Stomach (tissue), 19 donors: ENCODE measurements around the gene RAI14. TPM values are rescaled to one million over a fixed set of nuclear protein-coding genes. Genes with fewer than 3 reads are reported as not detected.

Experiments used
- DNase-seq, 2 donors: peaks; one replicate each; pipeline versions ENCODE4 v3.0.0 to v3.0.0-alpha.2; 2013 to 2019
- H3K27ac ChIP-seq, 5 donors: fragments of 200-600 bp in 4 of 5; sonication (generic) in 4 of 5; one replicate each; pipeline ENCODE4 v1.5.1; 2013 to 2019; ENCODE audit warnings: mild to moderate bottlenecking in 1 of 5, moderate library complexity in 1 of 5
- H3K27me3 ChIP-seq, 3 donors: fragments of 200-600 bp; sonication (generic); one replicate each; pipeline ENCODE4 v1.5.1; 2017 to 2019; ENCODE audit warnings: mixed run types in 1 of 3
- H3K36me3 ChIP-seq, 4 donors: fragments of 200-600 bp; sonication (generic); 1 replicate in 3 of 4; 2 replicates in 1 of 4; pipeline ENCODE4 v1.5.1; 2016 to 2019
- H3K4me1 ChIP-seq, 4 donors: fragments of 200-600 bp; sonication (generic); one replicate each; pipeline ENCODE4 v1.5.1; 2016 to 2019
- H3K4me3 ChIP-seq, 4 donors: fragments of 200-600 bp; sonication (generic) in 3 of 4; one replicate each; pipeline ENCODE4 v1.5.1; 2016 to 2019; ENCODE audit warnings: mild to moderate bottlenecking in 1 of 4
- H3K9me3 ChIP-seq, 4 donors: fragments of 200-600 bp; sonication (generic); one replicate each; pipeline ENCODE4 v1.5.1; 2016 to 2019
- EP300 ChIP-seq: sonication (generic); formaldehyde crosslinking; IDR thresholded peaks from one replicate; pipeline ENCODE4 v1.6.1; 2017; ENCODE audit warnings: antibody characterized with exemption
- POLR2A ChIP-seq, 4 donors: fragments of 450-650 bp; IDR thresholded peaks; one replicate each; pipeline ENCODE4 v1.6.1; 2016; ENCODE audit warnings: antibody characterized with exemption in 4 of 4, control low read depth in 2 of 4, mild to moderate bottlenecking in 1 of 4, moderate library complexity in 1 of 4
- POLR2AphosphoS5 ChIP-seq, 3 donors: sonication (generic); formaldehyde crosslinking; IDR thresholded peaks; one replicate each; pipeline ENCODE4 v1.6.1; 2016; ENCODE audit warnings: antibody characterized with exemption in 3 of 3
- WGBS, 5 donors: extraction: QIAGEN DNeasy Blood & Tissue Kit in 3 of 5; methylation state at CpG; one replicate each; pipeline versions ENCODE4 v1.1.5 to v1.1.7; 2013 to 2018; 5-methylcytosine and 5-hydroxymethylcytosine counted together
- intact Hi-C: fragments of 100-400 bp; cut with DNase I; formaldehyde crosslinking; loops from one replicate; pipeline ENCODE4 v1.15.1; 2023; ENCODE audit warnings: low total_unique reads
- long read RNA-seq, 10 donors: transcript quantifications; one replicate each; lab custom pipeline, GENCODE V29; 2026
- polyA plus RNA-seq, 3 donors: library from polyadenylated mRNA; stranded (reverse); fragments of 200-250 nt; gene quantifications; one replicate each; pipeline ENCODE4 v1.2.3, GENCODE V29; 2013
- total RNA-seq, 5 donors: library from RNA; depleted of rRNA; stranded (reverse); fragments of >200 nt; gene quantifications; one replicate each; pipeline versions ENCODE4 v1.1.0 to v1.2.3, GENCODE V29; 2014 to 2016
- TF ChIP-seq, protein P1 (sequence below), 7 experiments: fragments of 450-650 bp in 4 of 7; fragments of 200-600 bp in 3 of 7; sonication (generic) in 3 of 7; IDR thresholded peaks; one replicate each; pipeline ENCODE4 v1.5.1; 2016 to 2019; ENCODE audit warnings: antibody characterized with exemption in 7 of 7, control low read depth in 2 of 7, mild to moderate bottlenecking in 1 of 7
- donor health status: healthy with polysubstance abuse.
- donor health status: Bipolar disorder and iron deficiency.
- donor health status: healthy.

RAI14 gene
- 10 to 100 TPM; 20.5 to 62.4 (median 41.4) TPM for total RNA-seq
- polyA plus RNA-seq = 10 to 100 TPM in 2 of 3 donors, 1 to 10 TPM in 1; 5.1 to 20.7 (median 18.8) TPM
- long read RNA-seq, donor 1 = 0 reads
- long read RNA-seq, donor 2, partial matches to known transcripts = 0 of 1 reads
- long read RNA-seq, donor 2, other reads (novel, unspliced or antisense) = 0 of 1 reads
- long read RNA-seq, donor 3 = 0 reads
- long read RNA-seq, donor 4 = 0 reads
- long read RNA-seq, donor 5, partial matches to known transcripts = 0 of 4 reads
- long read RNA-seq, donor 5, other reads (novel, unspliced or antisense) = 0 of 4 reads
- long read RNA-seq, donor 6, full-length matches to known transcripts = 1 of 12 reads
- long read RNA-seq, donor 6, partial matches to known transcripts = 11 of 12 reads
- long read RNA-seq, donor 6, other reads (novel, unspliced or antisense) = 0 of 12 reads
- long read RNA-seq, donor 7, full-length matches to known transcripts = 2 of 2 reads
- long read RNA-seq, donor 7, partial matches to known transcripts = 0 of 2 reads
- long read RNA-seq, donor 7, other reads (novel, unspliced or antisense) = 0 of 2 reads
- long read RNA-seq, donor 8, full-length matches to known transcripts = 5 of 5 reads
- long read RNA-seq, donor 8, partial matches to known transcripts = 0 of 5 reads
- long read RNA-seq, donor 8, other reads (novel, unspliced or antisense) = 0 of 5 reads
- long read RNA-seq, donor 9 = 0 reads
- long read RNA-seq, donor 10 = 0 reads

DNA sequence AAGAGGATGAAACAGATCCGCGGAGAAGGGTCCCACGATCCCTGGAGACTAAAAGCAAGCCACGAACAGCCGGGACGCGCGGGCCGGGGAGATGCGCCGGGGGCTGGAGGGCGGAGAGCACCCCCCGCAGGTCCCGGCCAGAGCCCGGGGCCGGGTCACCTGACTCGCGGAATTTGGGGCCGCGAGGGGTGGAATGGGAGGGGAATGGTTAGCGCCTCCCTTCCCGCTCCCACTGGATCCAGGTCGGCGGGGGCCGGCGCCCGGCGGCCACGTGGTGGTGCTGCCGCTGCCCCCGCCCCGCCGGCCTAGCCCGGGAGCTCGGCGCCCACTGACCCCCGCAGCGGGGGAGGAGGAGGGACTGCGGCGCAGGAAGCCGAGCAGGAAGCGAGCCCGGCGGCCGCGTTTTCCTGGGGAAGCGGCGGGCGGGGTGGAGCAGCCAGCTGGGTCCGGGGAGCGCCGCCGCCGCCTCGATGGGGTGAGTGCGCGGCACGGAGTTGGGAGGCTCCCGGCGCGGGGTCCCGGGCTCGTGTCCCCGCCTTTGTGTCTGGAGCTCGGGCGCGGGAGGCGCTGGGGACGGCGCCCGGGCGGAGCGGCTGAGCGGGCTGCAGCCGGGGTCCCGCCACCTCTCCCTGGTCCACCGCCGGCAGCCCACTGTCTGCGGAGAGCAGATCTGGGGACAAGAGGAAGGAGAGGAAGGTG is at the start of gene RAI14:
TSS of gene RAI14 (plus strand) at position 328 of the 699 bp plus-strand sequence. CDS start 30,592 bp downstream, outside the sequence.
- Histone ChIP-seq H3K4me3 (peak within 1 kb of the TSS; percentile 65 to 95 (median 92)), H3K27ac (peak within 1 kb of the TSS; percentile 95 to 99 (median 97)), H3K9me3 (no peaks in the 10 kb centered on the region), H3K4me1 (peaks cover 6 to 32% (median 28%) of the 10 kb centered on the region in 4 donors), H3K36me3 (peaks cover 0 to 3% (median 0%) of the 10 kb centered on the region in 4 donors), H3K27me3 (peaks cover 0 to 13% (median 0%) of the 10 kb centered on the region in 3 donors)
- intact Hi-C loops = no loop called here
- TF ChIP-seq POLR2AphosphoS5 (IDR thresholded peaks at IDR 0.05) = peak; percentile 41 to 86 (median 82)
- TF ChIP-seq POLR2A (IDR thresholded peaks at IDR 0.05) = peak in 1 of 4 donors; percentile 13
- no peak for TF ChIP-seq EP300
- TF ChIP-seq, protein P1, sequence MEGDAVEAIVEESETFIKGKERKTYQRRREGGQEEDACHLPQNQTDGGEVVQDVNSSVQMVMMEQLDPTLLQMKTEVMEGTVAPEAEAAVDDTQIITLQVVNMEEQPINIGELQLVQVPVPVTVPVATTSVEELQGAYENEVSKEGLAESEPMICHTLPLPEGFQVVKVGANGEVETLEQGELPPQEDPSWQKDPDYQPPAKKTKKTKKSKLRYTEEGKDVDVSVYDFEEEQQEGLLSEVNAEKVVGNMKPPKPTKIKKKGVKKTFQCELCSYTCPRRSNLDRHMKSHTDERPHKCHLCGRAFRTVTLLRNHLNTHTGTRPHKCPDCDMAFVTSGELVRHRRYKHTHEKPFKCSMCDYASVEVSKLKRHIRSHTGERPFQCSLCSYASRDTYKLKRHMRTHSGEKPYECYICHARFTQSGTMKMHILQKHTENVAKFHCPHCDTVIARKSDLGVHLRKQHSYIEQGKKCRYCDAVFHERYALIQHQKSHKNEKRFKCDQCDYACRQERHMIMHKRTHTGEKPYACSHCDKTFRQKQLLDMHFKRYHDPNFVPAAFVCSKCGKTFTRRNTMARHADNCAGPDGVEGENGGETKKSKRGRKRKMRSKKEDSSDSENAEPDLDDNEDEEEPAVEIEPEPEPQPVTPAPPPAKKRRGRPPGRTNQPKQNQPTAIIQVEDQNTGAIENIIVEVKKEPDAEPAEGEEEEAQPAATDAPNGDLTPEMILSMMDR (IDR thresholded peaks at IDR 0.05) = peak in 1 of 7 experiments; percentile 23
- DNase-seq = peak; percentile 83 to 95
- 0 to 2% (median 1%) methylated on average over 21 to 79 of the region's 79 CpGs for WGBS, 5 donors

DNA sequence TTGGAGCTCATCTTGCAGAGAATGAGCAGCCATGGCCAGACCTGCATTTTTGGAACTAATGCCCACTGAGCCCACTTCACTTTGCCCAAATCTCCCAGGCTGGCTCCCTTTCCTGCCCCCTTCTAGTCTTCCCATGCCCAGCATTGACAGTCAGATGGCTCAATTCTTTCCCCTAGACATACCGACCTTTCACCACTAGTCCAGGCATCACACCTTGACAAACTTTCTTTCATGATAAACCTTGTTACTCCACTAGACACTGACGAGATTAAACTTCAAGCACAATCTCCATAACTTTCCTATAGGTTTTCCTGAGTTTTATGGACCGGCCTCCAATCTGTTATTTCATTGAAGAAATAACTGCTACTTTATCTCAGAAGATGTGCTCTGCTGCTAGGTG is 47.8 kb upstream of the RAI14 start:
- H3K27me3 ChIP-seq = no peaks in the 10 kb centered on the region
- no peak for DNase-seq
- 68 to 87% (median 74%) methylated on average over 3 of the region's 3 CpGs for WGBS, 5 donors
- H3K36me3 ChIP-seq = no peaks in the 10 kb centered on the region
- intact Hi-C loops = no loop called here
- H3K4me1 ChIP-seq = peaks cover 0 to 17% (median 0%) of the 10 kb centered on the region in 4 donors
- H3K27ac ChIP-seq = peak overlapping the region in 2 of 5 donors; percentile 51 to 61
- TF ChIP-seq, protein P1 (IDR thresholded peaks at IDR 0.05) = no peak
- TF ChIP-seq POLR2AphosphoS5 (IDR thresholded peaks at IDR 0.05) (no peak), POLR2A (IDR thresholded peaks at IDR 0.05) (no peak), EP300 (no peak)
- H3K9me3 ChIP-seq = no peaks in the 10 kb centered on the region
- H3K4me3 ChIP-seq = no peak overlapping the region

DNA sequence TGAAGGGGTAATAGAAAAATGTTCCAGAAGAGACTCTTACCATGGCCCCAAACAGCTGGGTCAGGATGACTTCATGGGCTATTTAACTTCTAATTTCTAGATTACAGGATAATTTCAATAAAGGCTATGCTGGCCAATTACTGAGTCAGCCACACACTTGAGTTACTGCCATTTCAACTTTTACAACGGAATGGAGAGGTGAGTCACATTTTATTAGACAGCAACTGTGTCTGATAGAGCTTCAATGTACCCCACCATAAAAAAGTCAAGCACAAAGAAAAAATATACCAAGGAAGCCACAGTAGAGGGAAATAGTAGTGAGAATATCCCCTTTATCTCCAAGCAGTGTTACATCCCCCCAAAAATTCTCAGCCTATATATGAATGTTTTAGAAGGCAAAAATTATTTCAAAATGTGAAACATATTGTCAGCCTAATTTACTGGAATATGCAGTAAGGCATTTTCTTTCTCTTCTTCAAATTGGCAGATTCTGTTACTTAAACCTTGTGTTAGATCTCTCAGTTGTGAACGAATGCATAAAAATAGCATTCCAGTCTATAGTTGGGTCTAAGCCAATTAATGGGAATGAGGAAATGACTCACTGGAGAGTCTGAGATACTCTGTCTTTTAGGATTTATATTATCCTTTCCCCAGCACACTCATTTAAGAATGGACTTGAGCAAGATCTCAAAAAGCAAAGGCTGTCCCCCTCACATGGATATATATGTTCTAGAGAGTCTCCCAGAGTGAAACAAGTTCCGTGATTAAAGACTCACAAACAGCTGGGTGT is 47.1 kb upstream of the RAI14 start:
- Histone ChIP-seq H3K9me3 (no peaks in the 10 kb centered on the region), H3K27me3 (no peaks in the 10 kb centered on the region), H3K4me3 (no peak overlapping the region), H3K4me1 (peaks cover 0 to 17% (median 0%) of the 10 kb centered on the region in 4 donors), H3K36me3 (no peaks in the 10 kb centered on the region), H3K27ac (peak overlapping the region in 4 of 5 donors; percentile 16 to 61 (median 34))
- intact Hi-C loops = no loop called here
- 24 to 36% (median 33%) methylated on average over 3 of the region's 3 CpGs for WGBS, 5 donors
- peak in 1 of 3 donors; percentile 23 for TF ChIP-seq POLR2AphosphoS5 (IDR thresholded peaks at IDR 0.05)
- TF ChIP-seq EP300 = no peak
- DNase-seq = peak in 1 of 2 donors; percentile 76

GRCh38 chr5:34609951-34610441 is 46.1 kb upstream of the RAI14 start:
- Histone ChIP-seq H3K4me1 (peaks cover 0 to 17% (median 0%) of the 10 kb centered on the region in 4 donors), H3K4me3 (no peak overlapping the region), H3K27me3 (no peaks in the 10 kb centered on the region), H3K9me3 (no peaks in the 10 kb centered on the region), H3K36me3 (no peaks in the 10 kb centered on the region), H3K27ac (peak overlapping the region in 2 of 5 donors; percentile 51 to 61)
- DNase-seq = no peak
- WGBS, 5 donors = 85 to 92% (median 88%) methylated on average over 6 of the region's 6 CpGs
- TF ChIP-seq EP300 (no peak), POLR2A (IDR thresholded peaks at IDR 0.05) (no peak), POLR2AphosphoS5 (IDR thresholded peaks at IDR 0.05) (no peak)
- TF ChIP-seq, protein P1 (IDR thresholded peaks at IDR 0.05) = no peak
- intact Hi-C loops = no loop called here
